ENCODE measurements around the gene PIGW.

Gene PIGW

GRCh38 chr17:36501351-36501750, 33.4 kb upstream of the PIGW start:
- no peaks in the 10 kb centered on the region for H3K36me3 ChIP-seq (ENCODE audit: insufficient read depth)
- no peak for TF ChIP-seq CTCF (conservative IDR thresholded peaks at IDR 0.05; ENCODE audit: low read depth, low read length)
- no peak overlapping the region for H3K27ac ChIP-seq

GRCh38 chr17:36501963-36502362, 32.8 kb upstream of the PIGW start:
- TF ChIP-seq CTCF (conservative IDR thresholded peaks at IDR 0.05; ENCODE audit: low read depth, low read length), result no peak
- H3K79me2 ChIP-seq (ENCODE audit: insufficient read depth, low read depth), result no peaks in the 10 kb centered on the region
- H4K20me1 ChIP-seq (ENCODE audit: insufficient read depth), result no peaks in the 10 kb centered on the region
- no peaks in the 10 kb centered on the region for H3K4me1 ChIP-seq (ENCODE audit: low read depth, poor library complexity, severe bottlenecking)
- H3K4me2 ChIP-seq, result no peak overlapping the region
- no peak overlapping the region for H2AFZ ChIP-seq (ENCODE audit: low read depth)
- no peak overlapping the region for H3K27ac ChIP-seq
- no peaks in the 10 kb centered on the region for H3K36me3 ChIP-seq (ENCODE audit: insufficient read depth)
- H3K27me3 ChIP-seq (ENCODE audit: insufficient read depth, low read depth), result no peaks in the 10 kb centered on the region
- H3K4me3 ChIP-seq (IDR thresholded peaks at IDR 0.05; ENCODE audit: insufficient read depth, low read depth, low read length), result no peak overlapping the region
- no peak overlapping the region for H3K9ac ChIP-seq

More at GRCh38 chr17:36501351-36501750, 33.4 kb upstream of the PIGW start:
- Histone ChIP-seq H3K4me1 (ENCODE audit: low read depth, poor library complexity, severe bottlenecking) (no peaks in the 10 kb centered on the region), H3K79me2 (ENCODE audit: insufficient read depth, low read depth) (no peaks in the 10 kb centered on the region), H4K20me1 (ENCODE audit: insufficient read depth) (no peaks in the 10 kb centered on the region), H3K4me3 (IDR thresholded peaks at IDR 0.05; ENCODE audit: insufficient read depth, low read depth, low read length) (no peak overlapping the region), H3K9ac (no peak overlapping the region), H3K27me3 (ENCODE audit: insufficient read depth, low read depth) (no peaks in the 10 kb centered on the region), H2AFZ (ENCODE audit: low read depth) (no peak overlapping the region), H3K4me2 (no peak overlapping the region)

- TF ChIP-seq CTCF (conservative IDR thresholded peaks at IDR 0.05; ENCODE audit: low read depth, low read length), result no peak
- H4K20me1 ChIP-seq (ENCODE audit: insufficient read depth), result no peaks in the 10 kb centered on the region
- H3K27me3 ChIP-seq (ENCODE audit: insufficient read depth, low read depth), result no peaks in the 10 kb centered on the region
- H3K36me3 ChIP-seq (ENCODE audit: insufficient read depth), result no peaks in the 10 kb centered on the region
- H3K4me1 ChIP-seq (ENCODE audit: low read depth, poor library complexity, severe bottlenecking), result no peaks in the 10 kb centered on the region
- H3K9ac ChIP-seq, result no peak overlapping the region
- no peak overlapping the region for H3K4me2 ChIP-seq
- no peak overlapping the region for H2AFZ ChIP-seq (ENCODE audit: low read depth)
- no peaks in the 10 kb centered on the region for H3K79me2 ChIP-seq (ENCODE audit: insufficient read depth, low read depth)
- H3K27ac ChIP-seq, result no peak overlapping the region
- no peak overlapping the region for H3K4me3 ChIP-seq (IDR thresholded peaks at IDR 0.05; ENCODE audit: insufficient read depth, low read depth, low read length)
Observed at GRCh38 chr17:36503456-36504155, 31.2 kb upstream of the PIGW start.

- Histone ChIP-seq H4K20me1 (ENCODE audit: insufficient read depth) (no peaks in the 10 kb centered on the region), H3K27me3 (ENCODE audit: insufficient read depth, low read depth) (no peaks in the 10 kb centered on the region), H3K4me1 (ENCODE audit: low read depth, poor library complexity, severe bottlenecking) (no peaks in the 10 kb centered on the region), H3K79me2 (ENCODE audit: insufficient read depth, low read depth) (no peaks in the 10 kb centered on the region), H3K36me3 (ENCODE audit: insufficient read depth) (no peaks in the 10 kb centered on the region), H3K4me2 (no peak overlapping the region), H2AFZ (ENCODE audit: low read depth) (no peak overlapping the region), H3K27ac (no peak overlapping the region), H3K4me3 (IDR thresholded peaks at IDR 0.05; ENCODE audit: insufficient read depth, low read depth, low read length) (no peak overlapping the region), H3K9ac (no peak overlapping the region)
- TF ChIP-seq CTCF (conservative IDR thresholded peaks at IDR 0.05; ENCODE audit: low read depth, low read length), result no peak
Observed at GRCh38 chr17:36504156-36504545, 30.6 kb upstream of the PIGW start.

Measured in KMS-11 (cell line).